ENCODE results near the gene GRN. TPM values are rescaled to one million over a fixed set of nuclear protein-coding genes. Genes with fewer than 3 reads are reported as not detected.
A peak's percentile ranks its signal among the peaks of the same experiment; 100 is the strongest.

GRN gene
- total RNA-seq (2014; rRNA removed; shearing (Covaris generic)): 138 and 165 TPM in 2 replicates
- 171 and 195 TPM in 2 replicates for polyA plus RNA-seq (2014; cell fraction: nucleus; rRNA removed)

GRCh38 chr17:44344939-44345453, at the start of gene GRN:
Gene GRN (plus strand): TSS chr17:44345302. CDS start chr17:44349165, 3,863 bp downstream.
- DNase-seq (ENCODE audit: extremely low read depth, low read depth): peak; percentile 99

GRCh38 chr17:44297975-44298374, 47.1 kb upstream of the GRN start:
- no peak for DNase-seq (ENCODE audit: extremely low read depth, low read depth)

GRCh38 chr17:44304651-44305050, 40.5 kb upstream of the GRN start:
- no peak for DNase-seq (ENCODE audit: extremely low read depth, low read depth)

- no peak for DNase-seq (ENCODE audit: extremely low read depth, low read depth)
Observed at GRCh38 chr17:44307387-44308186, 37.5 kb upstream of the GRN start.

GRCh38 chr17:44308320-44308818, 36.7 kb upstream of the GRN start, which contains the start of gene RUNDC3A:
Gene RUNDC3A (plus strand): TSS chr17:44308601. CDS start chr17:44308833, 232 bp downstream.
- peak; percentile 67 for DNase-seq (ENCODE audit: extremely low read depth, low read depth)

- DNase-seq (ENCODE audit: extremely low read depth, low read depth): no peak
Observed at GRCh38 chr17:44308865-44309264, 36.2 kb upstream of the GRN start.

GRCh38 chr17:44309472-44309871, 35.6 kb upstream of the GRN start:
- no peak for DNase-seq (ENCODE audit: extremely low read depth, low read depth)

- DNase-seq (ENCODE audit: extremely low read depth, low read depth): no peak
Observed at GRCh38 chr17:44310188-44310587, 34.9 kb upstream of the GRN start.

- no peak for DNase-seq (ENCODE audit: extremely low read depth, low read depth)
Observed at GRCh38 chr17:44310609-44311376, 34.3 kb upstream of the GRN start.

- no peak for DNase-seq (ENCODE audit: extremely low read depth, low read depth)
Observed at GRCh38 chr17:44311562-44312181, 33.4 kb upstream of the GRN start.

GRCh38 chr17:44312396-44313104, 32.6 kb upstream of the GRN start:
- no peak for DNase-seq (ENCODE audit: extremely low read depth, low read depth)

GRCh38 chr17:44314031-44314430, 31.1 kb upstream of the GRN start:
- DNase-seq (ENCODE audit: extremely low read depth, low read depth): no peak

- DNase-seq (ENCODE audit: extremely low read depth, low read depth): no peak
Observed at GRCh38 chr17:44314524-44314868, 30.6 kb upstream of the GRN start.

GRCh38 chr17:44314869-44315661, 30.0 kb upstream of the GRN start:
- DNase-seq (ENCODE audit: extremely low read depth, low read depth): peak; percentile 26

- no peak for DNase-seq (ENCODE audit: extremely low read depth, low read depth)
Observed at GRCh38 chr17:44315760-44316731, 29.1 kb upstream of the GRN start.

GRCh38 chr17:44317545-44317944, 27.6 kb upstream of the GRN start:
- no peak for DNase-seq (ENCODE audit: extremely low read depth, low read depth)

- no peak for DNase-seq (ENCODE audit: extremely low read depth, low read depth)
Observed at GRCh38 chr17:44318077-44318892, 26.8 kb upstream of the GRN start.
